Daoy (cell line): ENCODE data around the gene TSPAN2. TPM values are rescaled to one million over a fixed set of nuclear protein-coding genes. Genes with fewer than 3 reads are reported as not detected.

Source experiments
- DNase-seq: peaks from one replicate; pipeline ENCODE4 v3.0.0-alpha.2; 2015; ENCODE audit warnings: low read depth
- total RNA-seq: library from RNA; depleted of rRNA; stranded (reverse); fragments of >200 nt; shearing (Covaris generic); gene quantifications from 2 replicates; pipeline ENCODE4 v1.2.3, GENCODE V29; 2014; rRNA removed

Gene TSPAN2
- 11.7 and 14.9 TPM in 2 replicates for total RNA-seq

GRCh38 chr1:115089420-115090185 is at the start of gene TSPAN2:
TSPAN2 (minus strand) TSS chr1:115089503; CDS start chr1:115089432, 71 bp downstream.
- DNase-seq: peak; percentile 86

GRCh38 chr1:115138973-115139372 is 49.7 kb upstream of the TSPAN2 start:
- DNase-seq: peak; percentile 96

GRCh38 chr1:115138271-115138670 is 49.0 kb upstream of the TSPAN2 start:
- DNase-seq: no peak

GRCh38 chr1:115137191-115137590 is 47.9 kb upstream of the TSPAN2 start:
- no peak for DNase-seq

GRCh38 chr1:115136706-115137105 is 47.4 kb upstream of the TSPAN2 start:
- DNase-seq: peak; percentile 54

GRCh38 chr1:115136106-115136505 is 46.8 kb upstream of the TSPAN2 start:
- peak; percentile 69 for DNase-seq

- no peak for DNase-seq
These were observed 46.4 kb upstream of the TSPAN2 start for GRCh38 chr1:115135681-115136080.

- peak; percentile 93 for DNase-seq
These were observed 45.7 kb upstream of the TSPAN2 start for GRCh38 chr1:115134850-115135480.

- DNase-seq: no peak
These were observed 44.9 kb upstream of the TSPAN2 start for GRCh38 chr1:115134231-115134630.

GRCh38 chr1:115133440-115133839 is 44.1 kb upstream of the TSPAN2 start:
- peak; percentile 96 for DNase-seq

- no peak for DNase-seq
These were observed 41.5 kb upstream of the TSPAN2 start for GRCh38 chr1:115130786-115131185.

- no peak for DNase-seq
These were observed 39.9 kb upstream of the TSPAN2 start for GRCh38 chr1:115129071-115129640.

GRCh38 chr1:115127539-115127938 is 38.2 kb upstream of the TSPAN2 start:
- DNase-seq: no peak

- no peak for DNase-seq
These were observed 37.2 kb upstream of the TSPAN2 start for GRCh38 chr1:115126516-115126915.

GRCh38 chr1:115123116-115123515 is 33.8 kb upstream of the TSPAN2 start:
- no peak for DNase-seq

- DNase-seq: no peak
These were observed 32.5 kb upstream of the TSPAN2 start for GRCh38 chr1:115121793-115122192.

GRCh38 chr1:115120296-115120695 is 31.0 kb upstream of the TSPAN2 start:
- DNase-seq: no peak

- no peak for DNase-seq
These were observed 29.3 kb upstream of the TSPAN2 start for GRCh38 chr1:115118611-115119010.

- DNase-seq: no peak
These were observed 28.8 kb upstream of the TSPAN2 start for GRCh38 chr1:115118086-115118485.

- no peak for DNase-seq
These were observed 28.0 kb upstream of the TSPAN2 start for GRCh38 chr1:115117298-115117697.

GRCh38 chr1:115116512-115116911 is 27.2 kb upstream of the TSPAN2 start:
- no peak for DNase-seq

GRCh38 chr1:115115521-115116161 is 26.3 kb upstream of the TSPAN2 start:
- peak; percentile 70 for DNase-seq
